ENCODE measurements around the gene EGFL6.

Gene EGFL6, protein sequence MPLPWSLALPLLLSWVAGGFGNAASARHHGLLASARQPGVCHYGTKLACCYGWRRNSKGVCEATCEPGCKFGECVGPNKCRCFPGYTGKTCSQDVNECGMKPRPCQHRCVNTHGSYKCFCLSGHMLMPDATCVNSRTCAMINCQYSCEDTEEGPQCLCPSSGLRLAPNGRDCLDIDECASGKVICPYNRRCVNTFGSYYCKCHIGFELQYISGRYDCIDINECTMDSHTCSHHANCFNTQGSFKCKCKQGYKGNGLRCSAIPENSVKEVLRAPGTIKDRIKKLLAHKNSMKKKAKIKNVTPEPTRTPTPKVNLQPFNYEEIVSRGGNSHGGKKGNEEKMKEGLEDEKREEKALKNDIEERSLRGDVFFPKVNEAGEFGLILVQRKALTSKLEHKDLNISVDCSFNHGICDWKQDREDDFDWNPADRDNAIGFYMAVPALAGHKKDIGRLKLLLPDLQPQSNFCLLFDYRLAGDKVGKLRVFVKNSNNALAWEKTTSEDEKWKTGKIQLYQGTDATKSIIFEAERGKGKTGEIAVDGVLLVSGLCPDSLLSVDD

GRCh38 chrX:13569479-13570260, at the start of gene EGFL6:
EGFL6 (plus strand) TSS chrX:13569601; CDS start chrX:13569862, 261 bp downstream.
- DNase-seq (ENCODE audit: low spot score), result no peak

DNA sequence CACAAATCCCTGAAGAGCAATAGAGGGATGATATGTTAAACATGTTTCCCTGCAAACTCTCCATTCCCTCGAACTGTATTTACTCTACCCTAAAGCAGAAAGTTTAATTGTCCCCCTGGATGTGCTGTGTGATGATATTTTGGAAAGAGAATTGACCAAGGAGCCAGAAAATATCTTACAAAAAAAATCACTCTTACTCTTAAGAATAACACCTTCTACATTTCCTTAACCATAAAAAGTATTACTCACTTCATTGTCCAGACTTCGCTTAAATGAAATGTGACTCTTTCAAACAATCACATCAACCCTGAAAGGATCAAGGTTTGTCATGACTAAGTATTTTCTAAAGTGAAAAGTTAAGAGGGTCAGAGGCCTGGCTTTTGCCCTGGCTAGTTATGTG, 49.0 kb upstream of the EGFL6 start:
- DNase-seq (ENCODE audit: low spot score), result no peak

DNA sequence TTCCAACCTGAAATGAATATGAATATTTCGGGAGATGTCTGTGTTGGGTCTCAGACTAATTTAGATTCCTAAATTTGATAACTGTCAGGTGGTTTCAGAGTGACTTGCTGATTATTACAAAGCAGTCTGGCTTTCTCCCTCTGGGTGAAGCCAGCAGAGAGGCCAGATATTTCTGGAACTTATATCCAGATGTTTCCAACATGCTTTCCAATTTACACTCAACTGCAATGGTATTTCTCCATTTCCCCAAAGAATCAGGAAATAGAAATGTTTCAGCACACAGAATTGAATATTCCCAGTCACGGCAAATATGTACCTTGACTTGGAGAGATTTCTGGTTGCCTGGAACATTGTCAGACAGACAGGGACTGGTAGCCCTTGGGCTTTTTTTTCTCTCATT, 48.5 kb upstream of the EGFL6 start:
- no peak for DNase-seq (ENCODE audit: low spot score)

DNA sequence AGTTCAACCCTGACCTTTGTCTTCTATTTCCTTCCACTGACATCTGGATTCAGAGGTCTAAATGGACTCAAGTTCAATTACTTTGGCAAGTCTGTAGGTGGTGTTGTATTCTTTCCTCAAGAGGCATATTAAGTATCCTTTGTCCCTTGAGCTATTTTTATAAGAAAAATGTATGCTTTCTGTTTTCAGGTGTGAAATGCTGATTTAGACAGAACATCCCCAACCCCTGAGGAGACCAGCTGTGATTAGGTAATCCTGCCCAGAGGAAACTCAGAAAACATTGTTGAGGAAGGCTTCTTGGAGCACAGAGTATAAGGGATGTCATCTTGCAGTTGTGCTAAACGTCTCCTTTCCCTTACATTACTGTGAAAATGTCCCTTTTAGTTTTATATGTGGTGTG, 46.6 kb upstream of the EGFL6 start:
- no peak for DNase-seq (ENCODE audit: low spot score)

GRCh38 chrX:13533726-13534125, 35.7 kb upstream of the EGFL6 start:
- DNase-seq (ENCODE audit: low spot score), result no peak

DNA sequence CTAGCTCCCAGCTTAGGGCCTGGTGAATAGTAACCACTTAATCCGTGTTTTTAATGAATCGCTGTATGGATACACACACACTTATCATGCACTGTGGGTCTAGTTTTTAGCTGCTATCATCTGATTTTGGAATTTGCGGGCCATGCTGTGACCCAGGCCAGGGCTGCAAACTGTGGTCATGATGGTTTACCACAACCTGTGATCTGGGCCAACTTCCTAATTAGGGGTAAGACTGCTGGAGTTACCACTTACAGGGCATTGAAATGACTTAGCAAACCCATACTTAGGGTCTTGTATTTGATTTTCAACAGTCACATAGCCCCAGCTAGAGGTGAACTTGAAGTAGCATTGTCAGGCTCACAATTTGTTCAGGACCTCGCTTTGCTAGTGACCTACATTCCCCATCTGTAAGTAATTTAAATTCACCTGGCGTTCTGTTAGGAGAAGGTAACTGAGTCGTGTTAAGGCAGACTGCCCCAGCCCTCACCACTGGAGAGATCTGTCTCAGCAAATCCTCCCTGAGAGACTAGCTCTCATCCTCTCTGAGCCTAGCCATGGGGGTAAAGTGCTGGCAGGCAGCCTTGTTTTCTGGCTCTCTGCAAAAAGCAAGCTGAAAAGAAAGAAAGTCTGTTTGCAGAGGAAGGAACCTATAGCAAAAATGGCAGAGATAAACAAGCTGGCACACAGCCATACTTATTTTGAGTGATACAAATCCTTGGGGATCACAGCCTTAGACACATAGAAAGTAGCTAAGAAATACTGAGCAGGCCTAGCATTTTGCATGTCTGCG, 33.8 kb upstream of the EGFL6 start:
- DNase-seq (ENCODE audit: low spot score), result no peak

GRCh38 chrX:13536551-13536950, 32.9 kb upstream of the EGFL6 start:
- DNase-seq (ENCODE audit: low spot score), result no peak

DNA sequence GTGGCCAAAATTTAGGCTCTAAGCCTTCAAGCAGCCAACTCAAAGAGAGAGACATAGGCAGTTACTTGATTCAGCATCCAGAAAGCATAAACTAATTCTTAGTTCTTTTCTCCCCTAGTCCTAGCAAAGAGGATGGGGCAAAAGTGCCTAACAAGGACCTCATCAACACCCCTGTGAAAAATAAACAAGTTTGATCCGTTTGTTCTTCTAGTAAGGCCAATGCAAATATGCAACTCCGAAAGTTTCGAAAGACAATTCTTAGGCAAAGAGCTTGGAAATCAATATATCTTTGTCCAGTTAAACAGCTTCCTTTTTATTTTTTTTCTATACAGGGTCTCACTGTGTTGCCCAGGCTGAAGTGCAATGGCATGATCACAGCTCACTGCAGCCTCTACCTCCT, 31.0 kb upstream of the EGFL6 start:
- DNase-seq (ENCODE audit: low spot score), result no peak

GRCh38 chrX:13540602-13541001, 28.8 kb upstream of the EGFL6 start:
- no peak for DNase-seq (ENCODE audit: low spot score)

GRCh38 chrX:13545726-13546125, 23.7 kb upstream of the EGFL6 start:
- no peak for DNase-seq (ENCODE audit: low spot score)

GRCh38 chrX:13547671-13548070, 21.7 kb upstream of the EGFL6 start:
- DNase-seq (ENCODE audit: low spot score), result no peak

GRCh38 chrX:13550346-13550745, 19.1 kb upstream of the EGFL6 start:
- no peak for DNase-seq (ENCODE audit: low spot score)

- no peak for DNase-seq (ENCODE audit: low spot score)
Observed at GRCh38 chrX:13551610-13552009, 17.8 kb upstream of the EGFL6 start.

GRCh38 chrX:13552892-13553291, 16.5 kb upstream of the EGFL6 start:
- no peak for DNase-seq (ENCODE audit: low spot score)

- DNase-seq (ENCODE audit: low spot score), result no peak
Observed at GRCh38 chrX:13565511-13565910, 3.9 kb upstream of the EGFL6 start.

GRCh38 chrX:13570261-13570605, 832 bp downstream of the EGFL6 start:
- DNase-seq (ENCODE audit: low spot score), result no peak

DNA sequence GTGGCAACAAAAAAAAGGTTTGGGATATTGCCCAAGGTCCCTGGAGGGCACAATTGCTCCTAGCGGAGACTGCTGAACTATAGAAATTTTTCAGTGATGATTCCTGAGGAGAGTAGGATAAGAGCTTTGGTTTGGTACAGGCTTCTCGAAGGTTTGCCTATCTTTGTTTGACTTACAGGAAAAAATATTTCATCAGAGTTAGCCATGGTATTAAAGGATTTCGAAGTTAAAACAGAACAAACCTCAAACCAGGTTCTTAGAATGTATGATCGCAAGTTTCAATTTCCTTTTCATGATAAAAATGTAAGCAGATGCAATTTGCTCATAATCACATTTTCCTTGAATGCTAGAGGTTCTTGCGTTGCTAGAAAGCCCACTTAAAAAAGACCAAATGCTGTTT, 1.7 kb downstream of the EGFL6 start:
- DNase-seq (ENCODE audit: low spot score), result no peak

GRCh38 chrX:13574600-13574999, 5.2 kb downstream of the EGFL6 start:
- DNase-seq (ENCODE audit: low spot score), result no peak

GRCh38 chrX:13579661-13580060, 10.3 kb downstream of the EGFL6 start:
- DNase-seq (ENCODE audit: low spot score), result no peak

DNA sequence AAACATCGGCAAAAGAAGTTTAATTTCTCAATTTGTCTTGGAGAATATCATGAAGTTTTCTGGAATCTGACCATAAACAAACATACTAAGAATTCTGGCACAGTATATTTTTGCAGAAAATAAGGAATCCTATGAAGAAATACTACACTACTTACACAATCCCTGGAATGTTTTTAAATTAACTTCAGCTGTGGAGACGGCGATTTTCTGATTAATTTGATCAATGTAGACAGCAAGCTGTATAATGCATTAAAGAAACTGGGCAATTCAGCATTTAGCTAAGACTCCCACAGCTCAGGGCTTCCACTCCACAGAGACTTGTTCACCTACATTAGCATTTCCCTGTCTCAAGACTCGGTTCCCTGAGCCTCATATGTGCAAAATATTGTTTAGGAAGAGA, 12.2 kb downstream of the EGFL6 start:
- DNase-seq (ENCODE audit: low spot score), result no peak

- no peak for DNase-seq (ENCODE audit: low spot score)
Observed at GRCh38 chrX:13587786-13588477, 18.5 kb downstream of the EGFL6 start.

DNA sequence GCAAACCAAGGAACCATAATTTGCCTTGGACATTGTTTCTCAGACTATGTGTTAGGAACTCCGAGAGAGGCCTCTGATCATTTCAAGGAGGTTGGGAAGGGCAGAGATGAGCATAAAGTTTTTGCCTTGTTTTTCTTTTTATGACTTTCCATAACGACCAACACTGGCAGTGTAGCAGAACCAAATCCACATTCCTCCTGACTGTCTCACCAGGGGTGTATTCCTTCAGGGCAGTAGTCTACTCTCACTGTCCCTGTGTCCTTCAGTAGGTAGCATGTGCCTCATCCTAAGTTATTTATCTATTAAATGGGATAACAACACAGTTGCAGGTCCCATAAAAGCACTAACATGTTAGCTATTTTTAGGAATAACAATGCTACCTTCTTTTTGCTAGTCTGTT, 20.8 kb downstream of the EGFL6 start:
- no peak for DNase-seq (ENCODE audit: low spot score)
